ENCODE measurements around the gene ITGB7. TPM values are rescaled to one million over a fixed set of nuclear protein-coding genes. Genes with fewer than 3 reads are reported as not detected.

ITGB7 gene
- total RNA-seq, 1 donor from 2014 or later: 7.0 TPM

Other genes starting within 250 kb of the ITGB7 start
- gene EIF4B, start 200.8 kb downstream of the ITGB7 start, total RNA-seq: 344 TPM
- 10.6 TPM for gene TNS2, start 157.2 kb downstream of the ITGB7 start, total RNA-seq
- 29.3 TPM for gene SPRYD3, start 127.9 kb downstream of the ITGB7 start, total RNA-seq
- gene IGFBP6, start 109.6 kb downstream of the ITGB7 start, total RNA-seq: 50.5 TPM
- gene SOAT2, start 103.8 kb downstream of the ITGB7 start, total RNA-seq: not detected
- gene ZNF740, start 26.5 kb downstream of the ITGB7 start, total RNA-seq: 19.6 TPM
- 17.1 TPM for gene CSAD, start 26.3 kb downstream of the ITGB7 start, total RNA-seq
- 168 TPM for gene RARG, start 25.0 kb upstream of the ITGB7 start, total RNA-seq
- 33.8 TPM for gene ESPL1, start 61.0 kb upstream of the ITGB7 start, total RNA-seq
- gene PFDN5, start 88.3 kb upstream of the ITGB7 start, total RNA-seq: 306 TPM
- 30.2 TPM for gene MYG1, start 92.4 kb upstream of the ITGB7 start, total RNA-seq
- gene AAAS, start 114.4 kb upstream of the ITGB7 start, total RNA-seq: 28.5 TPM
- gene SP7, start 129.1 kb upstream of the ITGB7 start, total RNA-seq: not detected
- 71.0 TPM for gene SP1, start 172.9 kb upstream of the ITGB7 start, total RNA-seq
- gene AMHR2, start 216.6 kb upstream of the ITGB7 start, total RNA-seq: not detected
- 92.0 TPM for gene PRR13, start 234.5 kb upstream of the ITGB7 start, total RNA-seq
- 493 TPM for gene PCBP2, start 244.9 kb upstream of the ITGB7 start, total RNA-seq